K562 (cell line): ENCODE results near the gene CCDC9. TPM values are rescaled to one million over a fixed set of nuclear protein-coding genes. Genes with fewer than 3 reads are reported as not detected.

Experiments used
- CBFB ChIP-seq: sonication (generic); formaldehyde crosslinking; IDR thresholded peaks from 2 replicates; pipeline ENCODE4 v1.4.0; 2020; ENCODE audit warnings: mild to moderate bottlenecking, missing genetic modification reagents
- CEBPG ChIP-seq, 3 experiments: fragments of 200-800 bp in 1 of 3; sonication (Bioruptor generic) in 1 of 3; sonication (generic) in 1 of 3; formaldehyde crosslinking in 1 of 3; IDR thresholded peaks in 2 of 3; conservative IDR thresholded peaks in 1 of 3; 2 replicates each; pipeline versions ENCODE4 v1.6.1 to v1.8.0; 2016 to 2022; ENCODE audit warnings: missing compliant biosample characterization in 2 of 3, missing genetic modification characterization in 2 of 3, mild to moderate bottlenecking in 1 of 3, missing genetic modification reagents in 1 of 3
- DPF2 ChIP-seq: fragments of 450-650 bp; IDR thresholded peaks from 2 replicates; pipeline ENCODE4 v1.6.1; 2016
- EP300 ChIP-seq: IDR thresholded peaks from 2 replicates; pipeline ENCODE4 v1.6.1; 2012; ENCODE audit warnings: low read length, improper control_type of control experiment
- MED1 ChIP-seq: sonication (generic); formaldehyde crosslinking; IDR thresholded peaks from 2 replicates; pipeline ENCODE4 v1.8.1; 2023; ENCODE audit warnings: missing genetic modification reagents, borderline replicate concordance
- OTX1 ChIP-seq: fragments of 450-650 bp; formaldehyde crosslinking; IDR thresholded peaks from 2 replicates; pipeline ENCODE4 v1.4.0; 2022; ENCODE audit warnings: mild to moderate bottlenecking
- SMARCA4 ChIP-seq: fragments of 450-650 bp; IDR thresholded peaks from 2 replicates; pipeline ENCODE4 v1.6.1; 2016
- SMARCA5 ChIP-seq: fragments of 450-650 bp; IDR thresholded peaks from 2 replicates; pipeline ENCODE4 v1.6.1; 2016
- TFE3 ChIP-seq: fragments of 450-650 bp; formaldehyde crosslinking; IDR thresholded peaks from 2 replicates; pipeline ENCODE4 v1.4.0; 2020; ENCODE audit warnings: mild to moderate bottlenecking, mixed read lengths
- ZBTB40 ChIP-seq, 2 experiments: fragments of 450-650 bp in 1 of 2; sonication (generic) in 1 of 2; formaldehyde crosslinking in 1 of 2; IDR thresholded peaks; 2 replicates each; pipeline versions ENCODE4 v1.7.1 to v1.9.0; 2016 to 2022; ENCODE audit warnings: inconsistent platforms in 1 of 2, mild to moderate bottlenecking in 1 of 2, missing genetic modification reagents in 1 of 2
- ZNF212 ChIP-seq: fragments of 450-650 bp; formaldehyde crosslinking; IDR thresholded peaks from 2 replicates; pipeline ENCODE4 v1.4.0; 2020; ENCODE audit warnings: mild to moderate bottlenecking
- polyA plus RNA-seq, 8 experiments: library from polyadenylated mRNA; depleted of rRNA in 4 of 8; stranded (reverse) in 5 of 8; unstranded in 3 of 8; fragments of >200 nt; fragmentation: Nextera tagmentation in 2 of 8; fragmentation: Illumina TruSeq in 1 of 8; extraction: Ambion mirVana in 2 of 8; extraction: Trizol in 1 of 8; gene quantifications; 2 replicates each; pipeline versions ENCODE4 v1.2.1 to v1.2.3, GENCODE V29; 2011 to 2014; ENCODE audit warnings: inconsistent platforms in 1 of 8, missing spikeins in 1 of 8
- total RNA-seq, 7 experiments: library from RNA; depleted of rRNA in 6 of 7; stranded (reverse); fragments of >200 nt in 6 of 7; fragmentation: Illumina TruSeq in 2 of 7; extraction: Trizol in 2 of 7; gene quantifications; 2 replicates each; pipeline versions ENCODE4 v1.2.1 to v1.2.3, GENCODE V29; 2011 to 2021; ENCODE audit warnings: low replicate concordance in 1 of 7
- TF ChIP-seq, protein P1 (sequence below): sonication (generic); formaldehyde crosslinking; IDR thresholded peaks from 2 replicates; pipeline ENCODE4 v1.8.0; 2022; ENCODE audit warnings: mild to moderate bottlenecking, missing genetic modification reagents
- TF ChIP-seq, protein P2 (sequence below): sonication (generic); formaldehyde crosslinking; IDR thresholded peaks from 2 replicates; pipeline ENCODE4 v1.5.0; 2020; ENCODE audit warnings: missing genetic modification reagents

Gene CCDC9
- total and polyA plus RNA-seq, 9 of the 15 experiments (the other 6 are each of a cell fraction or from before 2014, with no cell fraction given), result 0.23 to 38.6 (median 8.4) TPM

DNA sequence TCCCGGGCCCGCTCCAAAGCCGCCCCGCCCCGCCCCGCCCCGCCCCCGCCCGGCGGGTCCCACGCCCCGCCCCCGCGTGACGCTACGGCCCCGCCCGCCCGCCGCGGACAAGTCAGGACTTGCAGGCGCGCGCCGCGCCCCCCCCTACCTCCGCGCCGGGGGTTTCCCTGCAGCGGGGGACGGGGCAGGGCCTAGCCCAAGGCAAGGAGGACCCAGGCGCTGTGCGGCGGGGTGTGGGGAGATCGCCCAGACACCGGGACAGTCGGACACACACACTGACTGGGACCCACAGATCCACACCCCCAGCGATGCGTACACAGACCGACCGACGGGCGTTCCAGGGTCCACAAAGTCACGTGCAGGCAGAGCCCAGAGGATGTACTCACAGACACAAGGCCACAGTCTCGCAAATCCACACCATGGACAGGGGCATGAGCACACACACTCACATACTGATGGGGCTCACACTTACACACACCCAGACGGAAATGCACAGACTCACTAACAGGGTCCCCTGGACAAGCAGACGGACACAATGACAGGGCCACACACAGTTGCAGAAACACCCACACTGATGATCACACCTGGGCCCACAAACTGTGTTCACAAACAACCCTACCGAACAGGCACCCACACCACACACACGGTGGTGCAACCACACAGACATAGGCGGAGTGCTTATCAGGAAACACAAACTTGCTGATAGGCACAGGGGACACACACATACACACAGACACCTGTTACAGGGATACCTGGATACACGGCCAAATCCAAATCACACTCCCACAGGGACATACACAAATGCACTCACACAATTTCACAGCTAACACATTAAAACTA, 24.9 kb upstream of the CCDC9 start (continued):
- peak; percentile 64 for TF ChIP-seq ZBTB40 (IDR thresholded peaks at IDR 0.05)
- no peak for TF ChIP-seq ZBTB40 (CRISPR knock-in tag; IDR thresholded peaks at IDR 0.05)
- TF ChIP-seq CBFB, result peak; percentile 60; the same call in 1 of the 2 replicates
- TF ChIP-seq ZNF212 (CRISPR knock-in tag), result no peak
- 0 out of 2 replicates have a peak, but pooled peaks have one; percentile 61 for TF ChIP-seq OTX1 (CRISPR knock-in tag)
- no peak for TF ChIP-seq MED1 (CRISPR knock-in tag)
- TF ChIP-seq, protein P1, sequence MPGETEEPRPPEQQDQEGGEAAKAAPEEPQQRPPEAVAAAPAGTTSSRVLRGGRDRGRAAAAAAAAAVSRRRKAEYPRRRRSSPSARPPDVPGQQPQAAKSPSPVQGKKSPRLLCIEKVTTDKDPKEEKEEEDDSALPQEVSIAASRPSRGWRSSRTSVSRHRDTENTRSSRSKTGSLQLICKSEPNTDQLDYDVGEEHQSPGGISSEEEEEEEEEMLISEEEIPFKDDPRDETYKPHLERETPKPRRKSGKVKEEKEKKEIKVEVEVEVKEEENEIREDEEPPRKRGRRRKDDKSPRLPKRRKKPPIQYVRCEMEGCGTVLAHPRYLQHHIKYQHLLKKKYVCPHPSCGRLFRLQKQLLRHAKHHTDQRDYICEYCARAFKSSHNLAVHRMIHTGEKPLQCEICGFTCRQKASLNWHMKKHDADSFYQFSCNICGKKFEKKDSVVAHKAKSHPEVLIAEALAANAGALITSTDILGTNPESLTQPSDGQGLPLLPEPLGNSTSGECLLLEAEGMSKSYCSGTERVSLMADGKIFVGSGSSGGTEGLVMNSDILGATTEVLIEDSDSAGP, result 0 out of 2 replicates have a peak, but pooled peaks have one; percentile 71
- 0 out of 2 replicates have a peak, but pooled peaks have one; percentile 11 for TF ChIP-seq EP300
- TF ChIP-seq, protein P2, sequence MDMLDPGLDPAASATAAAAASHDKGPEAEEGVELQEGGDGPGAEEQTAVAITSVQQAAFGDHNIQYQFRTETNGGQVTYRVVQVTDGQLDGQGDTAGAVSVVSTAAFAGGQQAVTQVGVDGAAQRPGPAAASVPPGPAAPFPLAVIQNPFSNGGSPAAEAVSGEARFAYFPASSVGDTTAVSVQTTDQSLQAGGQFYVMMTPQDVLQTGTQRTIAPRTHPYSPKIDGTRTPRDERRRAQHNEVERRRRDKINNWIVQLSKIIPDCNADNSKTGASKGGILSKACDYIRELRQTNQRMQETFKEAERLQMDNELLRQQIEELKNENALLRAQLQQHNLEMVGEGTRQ (CRISPR knock-in tag), result peak; percentile 85
- TF ChIP-seq SMARCA5, result peak; percentile 76
- TF ChIP-seq DPF2, result peak; percentile 65; the same call in 1 of the 2 replicates
- TF ChIP-seq TFE3 (CRISPR knock-in tag), result peak; percentile 76
- peak; percentile 74; the same call in 1 of the 2 replicates for TF ChIP-seq CEBPG (CRISPR knock-in tag; IDR thresholded peaks at IDR 0.05)
- TF ChIP-seq CEBPG (tag; conservative IDR thresholded peaks at IDR 0.05 in 1 of 2, IDR thresholded peaks at IDR 0.05 in 1 of 2), result no peak; a peak in 1 of 4 replicates
- TF ChIP-seq SMARCA4, result peak; percentile 68
